ENCODE results near the gene CDA. TPM values are rescaled to one million over a fixed set of nuclear protein-coding genes. Genes with fewer than 3 reads are reported as not detected.

The CDA gene
- total RNA-seq, 2 experiments from 2014 or later: 0.38 to 0.50 TPM

DNA sequence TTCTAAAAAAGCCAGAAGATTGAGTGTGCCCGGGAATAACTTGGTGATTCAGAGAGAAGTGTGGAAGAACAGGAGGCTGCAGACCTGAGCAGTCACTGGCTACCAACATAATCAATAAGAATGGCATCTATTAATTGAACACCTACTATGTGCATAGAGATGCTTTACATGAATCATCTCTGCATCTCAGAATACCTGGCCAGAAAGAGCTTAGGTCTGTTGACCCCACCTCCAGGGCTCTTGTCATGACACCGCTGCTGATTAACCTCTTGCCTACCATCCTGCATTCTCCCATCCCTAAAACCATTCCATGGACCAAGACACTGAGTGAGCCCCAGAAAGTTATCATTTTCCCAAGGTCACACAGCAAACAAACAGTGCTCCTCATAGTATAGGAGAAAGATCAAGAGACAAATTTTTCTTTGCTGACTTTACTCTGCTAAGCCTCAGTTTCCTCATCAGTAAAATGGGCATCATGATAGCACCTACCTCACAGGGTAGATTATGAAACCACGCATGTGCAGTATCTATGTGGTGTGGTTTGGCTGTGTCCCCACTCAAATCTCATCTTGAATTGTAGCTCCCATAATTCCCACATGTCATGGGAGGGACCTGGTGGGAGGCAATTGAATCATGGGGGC lies 28.1 kb downstream of the CDA start:
- ChIA-PET CTCF (interaction anchor here (1.8 kb wide), 1 partner anchor 16 kb away, joined by 3 read pairs; no protein-coding TSS in a partner anchor), POLR2A (no interaction called here)
- Histone ChIP-seq H3K27me3 (ENCODE audit: control insufficient read depth in 1 of 2, insufficient read depth in 2 of 2, low read length in 2 of 2) (no peaks in the 10 kb centered on the region), H3K4me3 (ENCODE audit: low read length) (no peak overlapping the region), H3K9me3 (ENCODE audit: control insufficient read depth in 1 of 2, insufficient read depth in 1 of 2, low read length in 2 of 2) (no peaks in the 10 kb centered on the region), H3K36me3 (ENCODE audit: insufficient read depth, low read length) (no peaks in the 10 kb centered on the region), H3K4me1 (ENCODE audit: insufficient read depth, low read length) (no peaks in the 10 kb centered on the region), H3K27ac (ENCODE audit: low read depth in 1 of 2, low read length in 2 of 2) (no peak overlapping the region)
- H3K4me1 Mint-ChIP-seq (ENCODE audit: low read depth): no peaks in the 10 kb centered on the region
- peaks cover 10% of the 10 kb centered on the region for H3K27me3 Mint-ChIP-seq
- DNase-seq: no peak
- H3K9me3 Mint-ChIP-seq: no peaks in the 10 kb centered on the region
- no peaks in the 10 kb centered on the region for H3K36me3 Mint-ChIP-seq (ENCODE audit: low read depth)
- H3K27ac Mint-ChIP-seq: no peak overlapping the region
- ATAC-seq (ENCODE audit: poor library complexity): no peak
- H3K4me3 Mint-ChIP-seq: no peak overlapping the region
- TF ChIP-seq, protein P1, sequence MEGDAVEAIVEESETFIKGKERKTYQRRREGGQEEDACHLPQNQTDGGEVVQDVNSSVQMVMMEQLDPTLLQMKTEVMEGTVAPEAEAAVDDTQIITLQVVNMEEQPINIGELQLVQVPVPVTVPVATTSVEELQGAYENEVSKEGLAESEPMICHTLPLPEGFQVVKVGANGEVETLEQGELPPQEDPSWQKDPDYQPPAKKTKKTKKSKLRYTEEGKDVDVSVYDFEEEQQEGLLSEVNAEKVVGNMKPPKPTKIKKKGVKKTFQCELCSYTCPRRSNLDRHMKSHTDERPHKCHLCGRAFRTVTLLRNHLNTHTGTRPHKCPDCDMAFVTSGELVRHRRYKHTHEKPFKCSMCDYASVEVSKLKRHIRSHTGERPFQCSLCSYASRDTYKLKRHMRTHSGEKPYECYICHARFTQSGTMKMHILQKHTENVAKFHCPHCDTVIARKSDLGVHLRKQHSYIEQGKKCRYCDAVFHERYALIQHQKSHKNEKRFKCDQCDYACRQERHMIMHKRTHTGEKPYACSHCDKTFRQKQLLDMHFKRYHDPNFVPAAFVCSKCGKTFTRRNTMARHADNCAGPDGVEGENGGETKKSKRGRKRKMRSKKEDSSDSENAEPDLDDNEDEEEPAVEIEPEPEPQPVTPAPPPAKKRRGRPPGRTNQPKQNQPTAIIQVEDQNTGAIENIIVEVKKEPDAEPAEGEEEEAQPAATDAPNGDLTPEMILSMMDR (IDR thresholded peaks at IDR 0.05): no peak
- intact Hi-C loops (cut with DNase I, micrococcal nuclease): no loop called here

DNA sequence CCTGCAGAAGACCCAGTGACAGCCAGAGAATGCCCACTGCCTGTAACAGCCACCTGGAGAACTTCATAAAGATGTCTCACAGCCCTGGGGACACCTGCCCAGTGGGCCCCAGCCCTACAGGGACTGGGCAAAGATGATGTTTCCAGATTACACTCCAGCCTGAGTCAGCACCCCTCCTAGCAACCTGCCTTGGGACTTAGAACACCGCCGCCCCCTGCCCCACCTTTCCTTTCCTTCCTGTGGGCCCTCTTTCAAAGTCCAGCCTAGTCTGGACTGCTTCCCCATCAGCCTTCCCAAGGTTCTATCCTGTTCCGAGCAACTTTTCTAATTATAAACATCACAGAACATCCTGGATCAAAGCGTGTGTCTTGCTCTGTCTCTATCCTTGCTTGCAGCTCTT lies 29.7 kb downstream of the CDA start:
- no peaks in the 10 kb centered on the region for H3K9me3 Mint-ChIP-seq
- no peak overlapping the region for H3K27ac ChIP-seq (ENCODE audit: low read depth in 1 of 2, low read length in 2 of 2)
- H3K27me3 ChIP-seq (ENCODE audit: control insufficient read depth in 1 of 2, insufficient read depth in 2 of 2, low read length in 2 of 2): no peaks in the 10 kb centered on the region
- H3K4me1 Mint-ChIP-seq (ENCODE audit: low read depth): no peaks in the 10 kb centered on the region
- H3K4me3 Mint-ChIP-seq: no peak overlapping the region
- H3K9me3 ChIP-seq (ENCODE audit: control insufficient read depth in 1 of 2, insufficient read depth in 1 of 2, low read length in 2 of 2): no peaks in the 10 kb centered on the region
- intact Hi-C loops (cut with DNase I, micrococcal nuclease): no loop called here
- H3K27me3 Mint-ChIP-seq: peaks cover 15% of the 10 kb centered on the region
- CTCF ChIA-PET: no interaction called here
- no peaks in the 10 kb centered on the region for H3K36me3 Mint-ChIP-seq (ENCODE audit: low read depth)
- ATAC-seq (ENCODE audit: poor library complexity) (no peak), DNase-seq (no peak)
- TF ChIP-seq, protein P1 (IDR thresholded peaks at IDR 0.05): no peak
- H3K4me3 ChIP-seq (ENCODE audit: low read length): no peak overlapping the region
- H3K27ac Mint-ChIP-seq: no peak overlapping the region
- no peaks in the 10 kb centered on the region for H3K36me3 ChIP-seq (ENCODE audit: insufficient read depth, low read length)
- POLR2A ChIA-PET: no interaction called here
- H3K4me1 ChIP-seq (ENCODE audit: insufficient read depth, low read length): no peaks in the 10 kb centered on the region

DNA sequence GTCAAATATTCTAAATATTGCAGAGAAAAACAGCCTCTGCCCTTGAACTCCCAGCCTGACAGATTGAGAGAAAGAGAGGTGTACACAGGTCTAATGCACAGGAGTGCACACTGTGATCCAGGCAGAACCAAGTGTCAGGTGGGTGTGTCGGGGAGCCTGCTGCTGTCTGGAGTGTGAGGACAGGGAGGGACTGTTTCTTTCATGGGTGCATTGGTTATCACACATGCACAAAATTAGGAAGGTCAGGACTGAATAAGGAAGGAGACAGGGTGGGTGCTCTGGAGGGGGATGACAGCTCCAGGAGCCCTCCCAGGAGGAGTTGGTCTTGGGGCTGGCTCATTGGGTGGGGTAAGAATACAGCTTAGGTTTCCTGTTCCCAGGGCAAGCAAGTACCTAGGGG lies 31.1 kb downstream of the CDA start:
- no peaks in the 10 kb centered on the region for H3K36me3 Mint-ChIP-seq (ENCODE audit: low read depth)
- TF ChIP-seq, protein P1 (IDR thresholded peaks at IDR 0.05): no peak
- peaks cover 15% of the 10 kb centered on the region for H3K27me3 Mint-ChIP-seq
- H3K27ac Mint-ChIP-seq: no peak overlapping the region
- intact Hi-C loops (cut with DNase I, micrococcal nuclease): no loop called here
- no peak for DNase-seq
- Histone ChIP-seq H3K36me3 (ENCODE audit: insufficient read depth, low read length) (no peaks in the 10 kb centered on the region), H3K27me3 (ENCODE audit: control insufficient read depth in 1 of 2, insufficient read depth in 2 of 2, low read length in 2 of 2) (no peaks in the 10 kb centered on the region), H3K4me3 (ENCODE audit: low read length) (no peak overlapping the region), H3K27ac (ENCODE audit: low read depth in 1 of 2, low read length in 2 of 2) (no peak overlapping the region), H3K9me3 (ENCODE audit: control insufficient read depth in 1 of 2, insufficient read depth in 1 of 2, low read length in 2 of 2) (no peaks in the 10 kb centered on the region), H3K4me1 (ENCODE audit: insufficient read depth, low read length) (no peaks in the 10 kb centered on the region)
- no peak overlapping the region for H3K4me3 Mint-ChIP-seq
- H3K9me3 Mint-ChIP-seq: no peaks in the 10 kb centered on the region
- ChIA-PET CTCF (no interaction called here), POLR2A (no interaction called here)
- H3K4me1 Mint-ChIP-seq (ENCODE audit: low read depth): no peaks in the 10 kb centered on the region
- ATAC-seq (ENCODE audit: poor library complexity): no peak
